Type B pancreatic cell (in vitro differentiated cells): ENCODE results near the gene DNAH17. TPM values are rescaled to one million over a fixed set of nuclear protein-coding genes. Genes with fewer than 3 reads are reported as not detected.

Experiments
- DNase-seq: peaks from one replicate; pipeline ENCODE4 v3.0.0; 2021; ENCODE audit warnings: mixed read lengths; ENCODE audit not compliant: unreplicated experiment; ENCODE audit errors: extremely low spot score
- H3K27ac Mint-ChIP-seq: 2 replicates; pipeline ENCODE4 v1.8.0; 2021; ENCODE audit warnings: mild to moderate bottlenecking, mixed read lengths
- H3K27me3 Mint-ChIP-seq: 2 replicates; pipeline ENCODE4 v1.8.0; 2021; ENCODE audit warnings: mixed read lengths
- H3K36me3 Mint-ChIP-seq: 2 replicates; pipeline ENCODE4 v1.8.0; 2021; ENCODE audit warnings: mixed read lengths
- H3K4me1 Mint-ChIP-seq: one replicate; pipeline ENCODE4 v1.8.0; 2021; ENCODE audit warnings: mixed read lengths; ENCODE audit not compliant: unreplicated experiment
- H3K4me3 Mint-ChIP-seq: 2 replicates; pipeline ENCODE4 v1.8.0; 2021; ENCODE audit warnings: mild to moderate bottlenecking, mixed read lengths
- H3K9me3 Mint-ChIP-seq: 2 replicates; pipeline ENCODE4 v1.8.0; 2021; ENCODE audit warnings: mixed read lengths
- CTCF ChIP-seq: fragments of 200-600 bp; sonication (generic); conservative IDR thresholded peaks from 2 replicates; pipeline ENCODE4 v1.5.0; 2021; ENCODE audit warnings: antibody characterized with exemption, mild to moderate bottlenecking
- total RNA-seq: library from RNA; stranded (reverse); gene quantifications from 2 replicates; pipeline ENCODE4 v1.2.1, GENCODE V29; 2021; ENCODE audit warnings: low replicate concordance

DNAH17 gene
- total RNA-seq, 1 donor from 2014 or later, result 0.07 TPM

- no peak overlapping the region for H3K27ac Mint-ChIP-seq
- H3K36me3 Mint-ChIP-seq, result no peaks in the 10 kb centered on the region
- TF ChIP-seq CTCF, result no peak
- H3K4me3 Mint-ChIP-seq, result no peak overlapping the region
- DNase-seq, result no peak
- H3K27me3 Mint-ChIP-seq, result peaks cover 4% of the 10 kb centered on the region
- H3K4me1 Mint-ChIP-seq, result peaks cover 12% of the 10 kb centered on the region
- H3K9me3 Mint-ChIP-seq, result no peaks in the 10 kb centered on the region
Measured at GRCh38 chr17:78539781-78540180, 37.4 kb downstream of the DNAH17 start.

- H3K4me1 Mint-ChIP-seq, result peaks cover 14% of the 10 kb centered on the region
- H3K36me3 Mint-ChIP-seq, result no peaks in the 10 kb centered on the region
- H3K9me3 Mint-ChIP-seq, result no peaks in the 10 kb centered on the region
- no peak for DNase-seq
- TF ChIP-seq CTCF, result no peak
- H3K27ac Mint-ChIP-seq, result no peak overlapping the region
- H3K27me3 Mint-ChIP-seq, result peaks cover 4% of the 10 kb centered on the region
- no peak overlapping the region for H3K4me3 Mint-ChIP-seq
Measured at GRCh38 chr17:78538033-78538776, 39.0 kb downstream of the DNAH17 start.

- no peaks in the 10 kb centered on the region for H3K36me3 Mint-ChIP-seq
- peaks cover 4% of the 10 kb centered on the region for H3K27me3 Mint-ChIP-seq
- no peak overlapping the region for H3K27ac Mint-ChIP-seq
- DNase-seq, result no peak
- H3K9me3 Mint-ChIP-seq, result no peaks in the 10 kb centered on the region
- TF ChIP-seq CTCF, result no peak
- no peak overlapping the region for H3K4me3 Mint-ChIP-seq
- peaks cover 14% of the 10 kb centered on the region for H3K4me1 Mint-ChIP-seq
Measured at GRCh38 chr17:78537217-78537860, 39.9 kb downstream of the DNAH17 start.

- Mint-ChIP-seq H3K9me3 (no peaks in the 10 kb centered on the region), H3K27ac (peak overlapping the region; percentile 71), H3K4me3 (peak overlapping the region; percentile 35), H3K27me3 (no peaks in the 10 kb centered on the region), H3K4me1 (peaks cover 14% of the 10 kb centered on the region), H3K36me3 (no peaks in the 10 kb centered on the region)
- DNase-seq, result no peak
- no peak for TF ChIP-seq CTCF
Measured at GRCh38 chr17:78535273-78536197, 41.7 kb downstream of the DNAH17 start.

GRCh38 chr17:78534492-78535272 lies 42.5 kb downstream of the DNAH17 start:
- DNase-seq, result no peak
- Mint-ChIP-seq H3K27ac (peak overlapping the region; percentile 71), H3K4me3 (no peak overlapping the region), H3K36me3 (no peaks in the 10 kb centered on the region), H3K9me3 (no peaks in the 10 kb centered on the region), H3K4me1 (peaks cover 14% of the 10 kb centered on the region), H3K27me3 (no peaks in the 10 kb centered on the region)
- no peak for TF ChIP-seq CTCF
